Ishikawa (cell line): ENCODE measurements around the gene NSL1.

Experiments
- CEBPB ChIP-seq: IDR thresholded peaks from 2 replicates; pipeline ENCODE4 v1.6.1; 2012
- EGR1 ChIP-seq: IDR thresholded peaks from 2 replicates; pipeline ENCODE4 v1.6.1; 2012
- EP300 ChIP-seq: IDR thresholded peaks from 2 replicates; pipeline ENCODE4 v1.6.1; 2012; ENCODE audit warnings: borderline replicate concordance
- RAD21 ChIP-seq: IDR thresholded peaks from 2 replicates; pipeline ENCODE4 v1.6.1; 2012; ENCODE audit warnings: low read depth
- TAF1 ChIP-seq: IDR thresholded peaks from 2 replicates; pipeline ENCODE4 v1.6.1; 2012; ENCODE audit warnings: low read depth, mild to moderate bottlenecking
- YY1 ChIP-seq: IDR thresholded peaks from 2 replicates; pipeline ENCODE4 v1.6.1; 2012; ENCODE audit warnings: low read depth
- TF ChIP-seq, protein P1 (sequence below): IDR thresholded peaks from 2 replicates; pipeline ENCODE4 v1.6.1; 2012; ENCODE audit warnings: low read depth, mild to moderate bottlenecking

DNA sequence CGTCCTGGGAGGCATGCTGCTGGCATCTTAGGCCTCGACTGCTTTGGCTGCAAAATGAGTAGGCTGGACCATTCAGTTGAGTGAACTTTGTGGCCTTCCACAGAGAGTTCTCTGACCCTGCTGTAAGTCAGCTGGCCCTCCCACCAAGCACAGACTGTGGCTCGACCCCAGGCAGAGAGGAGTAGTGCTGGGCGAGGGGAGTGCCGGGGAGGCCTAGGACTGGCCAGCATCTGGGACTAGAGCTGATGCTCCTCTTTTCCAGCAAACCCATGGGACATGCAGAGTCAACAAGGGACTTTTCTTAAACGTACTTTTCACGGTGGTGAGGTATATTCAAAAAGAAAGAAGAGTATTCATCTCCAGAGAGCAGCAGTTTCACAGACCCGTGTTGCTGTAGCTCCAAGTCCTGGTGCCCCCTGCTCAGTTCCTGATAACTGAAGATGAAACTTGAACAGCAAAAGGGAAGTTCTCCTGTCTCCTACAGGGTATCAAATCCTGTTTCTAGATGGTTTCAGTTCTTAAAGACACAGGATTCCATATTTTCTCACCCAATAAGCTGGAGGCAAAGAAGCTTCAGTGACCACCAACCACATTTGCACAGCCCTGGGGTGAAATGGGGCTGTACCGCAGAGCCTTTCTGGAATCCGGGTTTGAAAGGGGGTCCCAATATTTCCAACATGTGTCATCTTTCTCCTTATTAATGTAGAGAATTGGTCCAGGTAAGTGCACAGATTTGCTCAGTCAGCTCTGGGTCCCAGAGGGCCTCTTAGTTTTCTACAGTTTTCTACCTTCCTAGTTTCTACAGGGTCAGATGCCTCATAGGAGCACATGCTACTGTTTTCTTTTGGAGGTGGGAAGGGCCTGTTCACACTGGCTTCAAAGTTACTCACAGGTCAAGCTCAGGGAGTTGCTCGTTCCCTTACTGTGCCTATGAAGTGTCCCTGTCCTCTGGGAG is 112.8 kb downstream of the NSL1 start:
- TF ChIP-seq EGR1 (no peak), TAF1 (no peak), EP300 (no peak), YY1 (no peak), RAD21 (no peak), CEBPB (no peak)
- TF ChIP-seq, protein P1, sequence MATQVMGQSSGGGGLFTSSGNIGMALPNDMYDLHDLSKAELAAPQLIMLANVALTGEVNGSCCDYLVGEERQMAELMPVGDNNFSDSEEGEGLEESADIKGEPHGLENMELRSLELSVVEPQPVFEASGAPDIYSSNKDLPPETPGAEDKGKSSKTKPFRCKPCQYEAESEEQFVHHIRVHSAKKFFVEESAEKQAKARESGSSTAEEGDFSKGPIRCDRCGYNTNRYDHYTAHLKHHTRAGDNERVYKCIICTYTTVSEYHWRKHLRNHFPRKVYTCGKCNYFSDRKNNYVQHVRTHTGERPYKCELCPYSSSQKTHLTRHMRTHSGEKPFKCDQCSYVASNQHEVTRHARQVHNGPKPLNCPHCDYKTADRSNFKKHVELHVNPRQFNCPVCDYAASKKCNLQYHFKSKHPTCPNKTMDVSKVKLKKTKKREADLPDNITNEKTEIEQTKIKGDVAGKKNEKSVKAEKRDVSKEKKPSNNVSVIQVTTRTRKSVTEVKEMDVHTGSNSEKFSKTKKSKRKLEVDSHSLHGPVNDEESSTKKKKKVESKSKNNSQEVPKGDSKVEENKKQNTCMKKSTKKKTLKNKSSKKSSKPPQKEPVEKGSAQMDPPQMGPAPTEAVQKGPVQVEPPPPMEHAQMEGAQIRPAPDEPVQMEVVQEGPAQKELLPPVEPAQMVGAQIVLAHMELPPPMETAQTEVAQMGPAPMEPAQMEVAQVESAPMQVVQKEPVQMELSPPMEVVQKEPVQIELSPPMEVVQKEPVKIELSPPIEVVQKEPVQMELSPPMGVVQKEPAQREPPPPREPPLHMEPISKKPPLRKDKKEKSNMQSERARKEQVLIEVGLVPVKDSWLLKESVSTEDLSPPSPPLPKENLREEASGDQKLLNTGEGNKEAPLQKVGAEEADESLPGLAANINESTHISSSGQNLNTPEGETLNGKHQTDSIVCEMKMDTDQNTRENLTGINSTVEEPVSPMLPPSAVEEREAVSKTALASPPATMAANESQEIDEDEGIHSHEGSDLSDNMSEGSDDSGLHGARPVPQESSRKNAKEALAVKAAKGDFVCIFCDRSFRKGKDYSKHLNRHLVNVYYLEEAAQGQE, result no peak
